Measurements from ENCODE around the gene CSK.
A peak's percentile ranks its signal among the peaks of the same experiment; 100 is the strongest.
"Not testable (repeated sequence)": the region's sequence is repeated elsewhere in the genome, so short reads cannot be mapped to it uniquely, and the experiment has no call there.

The CSK gene

DNA sequence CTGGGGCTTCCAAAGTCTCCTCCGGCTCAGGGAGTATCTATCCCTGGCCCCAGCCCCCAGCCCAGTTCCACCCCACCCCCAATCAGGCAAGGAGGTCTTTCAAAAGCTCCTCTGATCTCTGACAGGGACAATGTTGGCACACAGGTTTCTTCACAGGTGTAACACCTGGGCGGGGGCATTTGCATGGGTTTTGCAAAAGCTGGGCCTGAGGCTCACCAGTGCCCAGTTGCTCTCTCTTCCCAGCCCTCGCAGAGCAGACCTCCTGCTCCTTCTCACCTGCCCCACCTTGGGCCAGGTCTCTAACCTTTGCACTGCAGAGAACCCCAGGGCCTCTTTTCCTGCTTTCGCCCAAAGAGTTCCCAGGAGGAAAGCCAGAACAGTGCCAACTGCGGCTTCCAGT is 8.6 kb upstream of the CSK start:
- DNase-seq, result no peak

DNA sequence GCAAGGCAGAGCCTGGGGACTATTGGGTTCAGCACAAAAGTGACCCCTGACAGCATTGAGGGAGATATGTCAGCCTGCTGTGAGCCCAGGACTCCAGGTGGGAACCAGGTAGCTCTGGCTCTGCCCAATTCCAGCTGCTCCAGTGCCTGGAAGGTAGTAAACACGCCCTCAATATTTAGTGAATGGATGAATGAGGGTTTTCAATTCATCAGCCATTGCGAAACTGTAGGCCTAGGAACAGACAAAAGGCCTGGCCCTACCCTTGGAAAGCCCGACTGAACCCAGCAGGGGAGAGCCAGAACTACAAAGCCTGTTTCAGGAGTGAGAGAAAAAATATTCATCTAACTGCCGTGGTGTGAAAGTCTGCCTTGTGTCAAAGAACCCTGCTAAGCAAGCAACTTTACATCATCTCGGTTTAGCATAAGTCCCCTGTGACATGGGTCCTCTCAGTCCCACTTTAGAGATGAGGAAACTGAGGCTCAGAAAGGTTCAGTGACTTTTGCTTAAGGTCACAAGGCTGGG is 8.1 kb upstream of the CSK start:
- DNase-seq, result no peak

DNA sequence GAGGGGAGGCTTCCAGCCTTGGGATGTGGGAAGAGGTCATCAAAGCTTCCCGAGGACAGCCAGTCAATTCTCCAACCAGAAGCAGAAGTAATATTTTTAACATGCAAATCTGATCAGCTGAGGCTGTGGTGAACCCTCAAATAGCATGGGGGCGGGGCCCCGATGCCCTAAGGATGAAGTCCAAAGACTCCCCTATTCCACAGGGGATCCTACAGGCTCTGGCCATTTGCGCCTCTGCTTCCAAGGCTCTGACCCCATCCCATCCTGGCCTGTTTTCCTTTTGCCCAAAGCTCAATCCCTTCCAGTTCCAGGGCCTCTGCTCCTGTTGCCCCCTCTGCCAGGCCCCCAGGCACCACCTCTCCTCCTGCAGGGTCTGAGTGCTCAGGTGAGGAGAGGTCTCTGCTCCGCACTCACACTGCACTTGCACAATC is 6.7 kb upstream of the CSK start:
- DNase-seq, result no peak

DNA sequence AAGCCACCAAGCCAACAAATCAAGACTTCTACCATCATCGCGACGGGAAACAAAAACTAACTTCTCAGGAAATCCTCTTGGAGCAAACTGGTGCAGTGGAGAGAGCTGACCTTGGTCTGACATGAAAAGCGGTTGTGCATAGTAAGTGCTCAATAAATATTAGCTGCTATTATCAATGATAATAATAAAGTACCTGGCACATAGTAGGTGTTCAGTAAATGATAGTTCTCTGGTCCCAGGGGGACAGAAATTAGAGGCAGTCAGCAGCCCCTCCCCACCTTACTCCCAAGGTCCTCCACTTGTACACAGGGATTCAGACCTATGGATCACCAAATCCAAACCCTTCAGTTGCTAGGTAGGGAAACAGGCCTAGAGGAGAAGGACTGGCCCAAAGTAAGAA is 6.0 kb upstream of the CSK start:
- no peak for DNase-seq

DNA sequence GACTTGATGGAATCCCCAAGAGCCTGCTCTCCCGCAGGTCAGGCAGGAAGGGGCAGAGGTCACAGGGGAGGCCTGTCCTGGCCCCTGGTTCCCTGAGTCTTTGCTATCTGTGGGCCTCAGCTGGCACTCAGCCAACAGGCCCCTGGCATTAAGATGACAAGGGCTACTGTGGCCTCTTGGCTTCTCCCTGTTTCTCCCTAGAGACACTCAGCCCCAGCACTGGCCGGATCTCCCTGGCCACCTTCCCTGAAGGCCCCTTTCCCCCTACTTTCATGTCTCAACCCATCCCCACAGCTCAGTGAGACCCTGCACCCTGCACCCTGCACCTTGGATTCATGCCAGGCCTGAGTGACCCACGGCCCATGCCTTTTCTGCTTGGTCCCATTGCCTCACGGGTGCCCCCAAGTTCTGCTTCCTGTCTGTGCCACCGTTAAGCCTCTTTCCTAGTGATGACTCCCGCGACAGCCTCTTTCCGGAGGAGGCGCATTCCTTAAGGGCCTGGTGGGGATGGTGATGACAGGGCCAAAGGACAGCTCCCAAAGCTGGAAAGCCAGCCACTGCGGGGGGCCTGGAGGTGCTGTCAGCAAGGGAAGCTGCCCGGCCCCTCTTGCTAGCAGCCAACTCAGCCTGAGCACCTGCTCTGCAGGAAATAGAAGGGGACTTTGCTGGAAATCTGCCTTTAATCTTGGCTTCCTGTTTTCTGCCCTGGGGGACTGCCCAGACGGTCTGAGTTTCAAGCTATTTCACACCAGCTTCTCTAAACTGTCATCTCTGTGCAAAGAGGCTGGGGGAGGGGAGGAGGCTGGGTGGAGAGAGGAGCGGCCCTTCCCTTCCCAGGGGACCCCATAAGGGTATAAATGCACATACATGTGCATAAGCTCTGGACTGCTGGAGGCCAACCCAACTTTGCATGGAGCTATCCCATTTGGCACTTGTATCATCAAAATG is 4.8 kb upstream of the CSK start:
- peak; percentile 44 for DNase-seq

DNA sequence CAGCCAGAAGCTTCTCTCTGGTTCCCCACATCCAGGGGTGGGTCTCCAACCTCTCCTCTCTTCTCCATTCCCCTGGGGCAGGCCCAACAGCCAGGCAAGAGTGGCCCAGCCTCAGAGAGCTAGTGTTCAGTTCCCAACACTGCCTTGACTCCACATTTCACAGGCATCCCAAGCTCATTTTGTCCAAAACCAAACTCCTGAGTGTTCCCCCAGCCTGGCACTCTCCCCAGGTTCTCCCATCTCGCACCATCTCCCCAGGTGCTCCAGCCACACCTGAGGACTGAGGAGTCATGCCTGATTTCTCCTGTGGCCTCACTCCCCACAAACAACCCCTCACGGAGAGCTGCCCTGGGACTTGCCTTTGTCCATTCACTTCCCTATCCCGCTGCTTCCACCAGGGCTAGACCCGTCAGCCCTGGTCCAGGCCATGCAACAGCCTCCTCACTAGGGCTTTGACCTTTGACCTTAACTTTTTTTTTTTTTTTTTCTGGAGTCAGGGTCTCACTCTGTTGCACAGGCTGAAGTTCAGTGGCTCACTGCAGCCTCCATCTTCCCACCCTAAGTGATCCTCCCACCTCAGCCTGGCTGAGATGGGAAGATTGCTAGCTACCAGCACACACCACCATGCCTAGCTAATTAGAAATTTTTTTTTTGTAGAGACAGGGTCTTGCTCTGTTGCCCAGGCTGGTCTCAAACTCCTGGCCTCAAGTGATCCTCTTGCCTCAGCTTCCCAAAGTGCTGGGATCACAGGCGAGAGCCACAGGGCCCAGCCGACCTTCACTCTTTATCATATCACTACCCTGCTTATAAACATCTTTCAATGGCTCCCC is 3.9 kb upstream of the CSK start:
- no peak for DNase-seq

DNA sequence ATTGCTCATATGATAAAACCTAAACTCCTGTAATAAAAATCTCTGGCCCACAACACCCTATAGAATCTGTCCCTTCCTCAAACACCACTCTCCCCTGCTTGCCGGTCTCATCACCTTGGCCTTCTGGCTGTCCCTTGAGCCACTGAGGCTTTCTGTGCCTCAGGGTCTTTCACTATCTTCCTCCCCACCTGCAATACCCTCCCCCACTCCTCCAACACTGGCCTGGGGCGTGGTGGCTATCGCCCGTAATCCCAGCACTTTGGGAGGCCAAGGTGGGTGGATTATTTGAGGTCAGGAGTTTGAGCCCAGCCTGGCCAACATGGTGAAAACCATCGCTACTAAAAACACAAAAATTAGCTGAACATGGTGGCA is 3.3 kb upstream of the CSK start:
- DNase-seq, result no peak

DNA sequence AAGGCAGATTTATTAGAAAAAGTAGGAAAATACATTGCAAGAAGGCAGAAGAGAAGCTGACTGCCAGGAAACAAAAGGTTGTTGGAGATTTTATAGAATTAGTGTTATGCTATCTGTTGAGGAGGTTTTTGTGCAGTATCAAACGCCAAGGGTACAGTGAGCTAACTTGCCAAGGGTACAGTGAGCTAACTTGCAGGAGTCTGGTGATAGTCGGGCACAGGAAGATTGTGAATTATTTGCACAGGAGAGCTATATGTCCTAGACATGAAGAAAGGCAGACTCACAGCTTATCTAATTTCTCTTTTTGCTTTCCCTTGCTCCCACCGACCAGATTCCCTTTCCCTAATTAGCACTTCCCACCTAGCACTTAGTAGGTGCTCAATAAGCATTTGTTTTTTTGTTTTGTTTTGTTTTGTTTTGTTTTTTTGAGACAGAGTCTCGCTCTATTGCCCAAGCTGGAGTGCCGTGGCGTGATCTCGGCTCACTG is 2.7 kb upstream of the CSK start:
- DNase-seq, result no peak

DNA sequence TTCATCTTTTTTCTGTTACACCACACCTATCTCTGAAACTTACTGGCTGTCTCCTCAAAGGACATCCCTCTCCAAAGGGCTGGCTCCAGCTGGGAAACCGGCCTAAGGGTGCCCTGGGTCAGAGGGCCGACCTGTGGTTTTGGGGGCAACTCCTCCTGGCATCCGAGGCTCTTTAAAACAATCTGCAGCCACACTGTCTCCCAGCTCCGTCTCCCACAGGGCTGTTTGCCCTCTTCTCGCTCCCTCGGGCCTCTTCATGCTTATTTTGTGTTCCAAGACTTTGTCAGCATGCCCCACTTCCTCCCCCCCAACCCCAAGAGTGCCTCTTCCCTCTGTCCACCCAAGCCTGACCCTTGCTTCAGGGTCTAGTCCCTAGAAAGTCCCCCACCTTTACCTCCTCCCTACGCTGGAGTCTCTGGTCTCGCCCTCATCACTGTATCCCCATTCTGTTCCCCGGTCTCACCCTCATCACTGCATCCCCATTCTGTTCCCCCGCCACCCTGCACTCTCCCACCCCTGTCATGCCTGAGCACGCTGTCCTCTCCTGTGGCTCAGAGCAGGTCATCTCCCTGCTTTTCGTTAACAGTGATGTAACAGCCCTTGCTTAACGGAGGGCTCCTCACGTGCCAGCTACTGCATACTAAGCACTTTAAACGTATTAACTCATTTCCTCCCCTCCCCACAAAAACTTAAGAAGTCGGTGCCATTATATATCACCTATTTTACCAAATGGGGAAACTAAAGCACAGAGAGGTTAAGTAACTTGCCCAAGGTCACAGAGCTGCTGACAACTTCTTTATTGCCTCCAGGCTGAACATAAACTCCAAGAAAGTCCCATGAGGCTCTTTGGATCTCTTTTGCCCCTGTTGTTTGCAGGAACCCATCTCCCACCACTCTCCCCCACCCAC is 1.1 kb upstream of the CSK start:
- DNase-seq, result peak; percentile 38

DNA sequence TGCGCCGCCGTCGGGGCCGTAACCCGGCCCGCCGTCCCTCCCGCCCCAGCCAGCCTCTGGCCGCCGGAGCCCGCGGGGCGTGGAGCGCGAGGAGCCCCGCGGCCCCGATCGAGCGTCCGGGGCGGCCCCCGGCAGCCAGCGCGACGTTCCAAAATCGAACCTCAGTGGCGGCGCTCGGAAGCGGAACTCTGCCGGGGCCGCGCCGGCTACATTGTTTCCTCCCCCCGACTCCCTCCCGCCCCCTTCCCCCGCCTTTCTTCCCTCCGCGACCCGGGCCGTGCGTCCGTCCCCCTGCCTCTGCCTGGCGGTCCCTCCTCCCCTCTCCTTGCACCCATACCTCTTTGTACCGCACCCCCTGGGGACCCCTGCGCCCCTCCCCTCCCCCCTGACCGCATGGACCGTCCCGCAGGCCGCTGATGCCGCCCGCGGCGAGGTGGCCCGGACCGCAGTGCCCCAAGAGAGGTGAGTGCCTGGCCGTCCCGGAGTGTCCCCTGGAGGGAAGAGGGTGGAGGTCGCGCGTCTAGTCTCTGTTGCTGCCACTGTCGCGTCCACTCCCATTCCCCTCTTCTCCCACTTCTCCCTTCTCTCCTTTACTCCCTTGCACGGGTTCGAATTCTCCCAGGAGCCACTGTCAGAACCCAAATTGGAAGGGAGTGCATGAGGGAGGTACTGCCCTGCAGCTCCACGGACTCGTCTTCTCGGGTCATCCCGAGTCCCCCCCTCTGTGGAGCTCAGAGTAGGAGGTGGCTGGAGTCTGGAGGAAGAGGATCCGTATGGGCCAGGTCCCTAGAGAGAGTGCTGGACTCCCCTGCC is 585 bp downstream of the CSK start:
- peak; percentile 33 for DNase-seq

DNA sequence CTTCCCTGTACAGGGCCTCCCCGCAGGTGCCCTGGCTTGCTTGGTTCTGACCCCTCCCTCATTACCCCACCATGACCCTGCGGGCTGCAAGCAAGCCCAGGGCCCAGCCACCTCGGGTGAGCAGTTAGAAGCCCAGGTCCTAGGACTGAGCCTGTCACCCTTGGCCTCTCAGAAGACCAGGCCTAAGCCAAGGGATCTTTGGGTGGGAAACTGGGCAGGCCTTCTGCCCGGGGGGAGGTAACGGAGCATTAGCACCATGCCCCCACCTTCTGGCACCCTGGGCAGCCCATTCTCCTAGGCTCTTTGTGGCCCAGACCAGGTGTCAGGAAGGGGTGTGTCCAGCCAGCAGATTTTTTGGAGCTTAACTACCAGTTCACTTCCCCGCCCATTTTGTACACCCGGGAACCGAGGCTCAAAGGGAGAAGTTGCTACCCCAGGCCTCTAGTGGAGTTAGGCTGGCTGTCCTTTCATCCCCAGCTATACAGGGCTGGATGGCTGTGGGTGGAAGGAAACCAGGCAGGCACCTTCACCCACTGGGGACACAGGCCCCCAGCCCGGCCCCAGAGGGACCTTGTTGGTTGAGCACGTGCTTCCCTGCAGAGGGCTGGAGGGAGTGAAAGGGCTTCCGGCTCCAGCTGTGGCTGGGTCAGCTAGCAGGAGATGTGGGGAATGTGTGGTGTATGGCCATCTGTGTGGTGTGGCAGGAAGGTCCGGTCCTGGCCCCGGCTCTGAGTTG is 1.4 kb downstream of the CSK start:
- peak; percentile 60 for DNase-seq

DNA sequence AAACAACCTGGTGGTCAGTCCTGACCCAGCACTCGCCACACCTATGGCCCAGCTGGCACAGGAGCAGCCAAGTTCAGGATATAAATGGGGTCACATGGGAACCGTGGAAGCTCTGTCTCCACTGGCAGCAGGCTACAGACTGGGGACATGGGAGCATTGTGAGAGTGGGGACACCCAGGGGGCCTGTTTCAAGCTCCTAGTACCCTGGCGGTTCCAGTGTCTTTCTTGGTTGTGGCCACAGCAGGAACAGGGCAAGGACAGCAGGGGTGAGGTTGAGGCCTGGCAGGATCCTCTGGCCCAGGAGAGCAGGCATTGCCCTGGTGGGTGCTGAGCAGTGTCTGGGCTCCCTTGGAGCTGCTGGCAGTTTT is 1.9 kb downstream of the CSK start:
- DNase-seq, result no peak

DNA sequence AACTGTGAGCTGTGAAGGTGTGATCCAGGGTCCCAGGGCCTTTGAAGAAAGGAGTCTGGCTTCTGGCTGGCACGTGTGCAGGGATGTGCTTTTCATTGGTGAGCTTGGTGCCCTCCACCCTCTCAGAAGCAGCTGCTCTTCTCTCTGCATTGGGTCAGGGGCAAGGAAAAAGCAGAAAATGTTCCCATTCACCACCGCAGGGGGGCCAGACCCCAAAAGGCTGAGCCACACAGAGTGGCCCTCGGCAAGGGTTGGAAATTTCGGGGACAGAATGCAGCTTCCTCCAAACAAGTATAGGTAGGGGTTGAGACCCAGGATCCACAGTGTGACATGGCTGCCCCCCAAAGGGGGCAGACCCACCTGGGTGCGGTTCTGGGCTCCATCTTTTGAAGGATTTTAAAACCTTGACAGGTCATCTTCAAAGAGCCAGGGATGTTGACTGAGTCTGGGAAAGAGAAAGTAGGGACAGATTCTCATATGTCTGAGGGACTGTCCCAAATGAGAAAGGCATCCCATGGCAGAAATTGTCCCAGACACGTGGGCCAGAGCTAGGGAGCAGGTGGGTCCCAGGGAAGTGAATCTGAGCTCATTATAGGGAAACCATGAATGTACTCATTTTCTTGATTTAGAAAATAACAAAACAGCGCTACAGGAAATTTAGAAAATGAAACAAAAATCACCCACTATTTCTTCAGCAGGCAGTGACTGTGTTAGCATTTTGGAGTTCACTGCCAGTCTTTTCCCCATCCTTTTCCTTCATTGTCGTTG is 2.7 kb downstream of the CSK start:
- no peak for DNase-seq

DNA sequence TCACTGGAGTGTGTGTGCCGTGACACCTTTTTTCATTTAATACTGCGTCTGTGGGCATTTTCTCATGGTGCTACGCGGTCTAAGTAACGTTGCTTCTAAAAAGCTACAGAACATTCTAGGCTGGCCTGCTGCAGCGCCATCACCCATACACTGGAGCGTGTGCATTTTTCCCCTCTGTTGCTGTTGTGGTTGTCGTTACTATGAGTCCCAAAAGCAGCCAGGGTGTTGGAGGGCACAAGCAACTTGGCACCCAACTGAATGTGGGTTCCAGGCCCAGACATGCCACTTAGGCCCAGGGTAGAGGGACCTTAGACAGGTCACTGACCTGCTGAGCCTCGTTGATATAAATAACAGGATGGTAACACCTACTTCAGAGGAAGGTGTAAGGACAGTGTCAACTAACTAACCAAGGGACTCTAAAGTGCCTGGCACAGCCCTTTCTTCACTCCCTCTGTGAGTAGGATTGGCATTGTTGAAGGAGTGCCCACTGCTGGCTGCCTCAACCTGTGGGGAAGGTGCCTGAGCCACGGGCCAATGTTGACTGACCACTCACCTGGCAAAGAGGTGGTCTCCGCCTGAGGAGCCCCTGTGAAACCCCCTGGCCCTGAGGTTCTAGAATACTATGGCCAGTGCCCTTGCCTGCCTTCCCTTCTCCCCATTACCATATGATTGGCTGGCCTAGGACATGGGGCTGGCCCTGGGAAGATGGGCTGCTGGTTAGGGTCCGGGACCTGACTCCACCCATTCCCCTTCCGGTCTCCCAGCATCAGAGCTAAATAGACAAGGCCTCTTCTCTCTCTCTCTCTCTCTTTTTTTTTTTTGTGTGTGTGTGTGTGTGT is 3.5 kb downstream of the CSK start:
- DNase-seq, result no peak

DNA sequence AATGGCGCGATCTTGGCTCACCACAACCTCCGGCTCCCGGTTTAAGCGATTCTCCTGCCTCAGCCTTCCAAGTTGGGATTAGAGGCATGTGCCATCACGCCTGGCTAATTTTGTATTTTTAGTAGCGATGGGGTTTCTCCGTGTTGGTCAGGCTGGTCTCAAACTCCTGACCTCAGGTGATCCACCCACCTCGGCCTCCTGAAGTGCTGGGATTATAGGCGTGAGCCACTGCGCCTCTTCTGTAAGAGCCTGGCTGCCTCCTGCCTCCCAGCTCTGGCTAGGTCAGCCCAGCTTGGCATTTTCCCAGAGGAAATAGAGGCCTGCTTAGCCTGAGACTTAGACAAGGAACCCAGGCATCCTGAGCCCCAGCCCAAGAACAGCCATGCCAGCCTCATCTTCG is 4.2 kb downstream of the CSK start:
- DNase-seq, result not testable (repeated sequence)

DNA sequence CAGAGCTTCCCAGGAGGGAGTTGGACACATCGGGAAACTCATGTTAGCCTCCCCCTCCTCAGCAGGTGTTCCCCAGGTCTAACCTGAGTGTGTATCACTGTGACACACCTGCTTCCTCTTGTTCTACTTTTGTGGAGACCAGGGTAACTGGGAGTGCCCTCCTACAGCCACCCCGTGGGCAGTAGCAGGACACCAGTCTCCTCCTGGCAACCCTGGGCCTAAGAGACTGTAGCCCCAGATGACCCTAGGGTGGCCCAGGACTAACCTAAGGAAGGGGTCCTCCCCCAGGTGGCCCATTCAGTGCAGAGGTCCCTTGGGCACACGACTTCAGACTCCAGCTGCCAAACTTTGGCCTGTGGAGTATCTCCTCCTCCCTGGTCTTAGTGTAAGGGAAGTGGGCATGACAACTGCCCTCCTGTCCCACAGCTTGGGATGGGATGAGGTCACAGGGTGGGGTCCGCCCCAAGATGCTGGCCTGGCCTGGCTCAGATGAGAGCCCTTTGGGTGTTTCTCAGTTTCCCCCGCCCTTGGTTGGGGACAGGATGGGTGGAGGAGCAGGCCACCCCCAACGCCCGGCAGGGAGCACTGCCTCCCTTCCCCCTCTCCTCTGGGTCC is 4.8 kb downstream of the CSK start:
- no peak for DNase-seq

DNA sequence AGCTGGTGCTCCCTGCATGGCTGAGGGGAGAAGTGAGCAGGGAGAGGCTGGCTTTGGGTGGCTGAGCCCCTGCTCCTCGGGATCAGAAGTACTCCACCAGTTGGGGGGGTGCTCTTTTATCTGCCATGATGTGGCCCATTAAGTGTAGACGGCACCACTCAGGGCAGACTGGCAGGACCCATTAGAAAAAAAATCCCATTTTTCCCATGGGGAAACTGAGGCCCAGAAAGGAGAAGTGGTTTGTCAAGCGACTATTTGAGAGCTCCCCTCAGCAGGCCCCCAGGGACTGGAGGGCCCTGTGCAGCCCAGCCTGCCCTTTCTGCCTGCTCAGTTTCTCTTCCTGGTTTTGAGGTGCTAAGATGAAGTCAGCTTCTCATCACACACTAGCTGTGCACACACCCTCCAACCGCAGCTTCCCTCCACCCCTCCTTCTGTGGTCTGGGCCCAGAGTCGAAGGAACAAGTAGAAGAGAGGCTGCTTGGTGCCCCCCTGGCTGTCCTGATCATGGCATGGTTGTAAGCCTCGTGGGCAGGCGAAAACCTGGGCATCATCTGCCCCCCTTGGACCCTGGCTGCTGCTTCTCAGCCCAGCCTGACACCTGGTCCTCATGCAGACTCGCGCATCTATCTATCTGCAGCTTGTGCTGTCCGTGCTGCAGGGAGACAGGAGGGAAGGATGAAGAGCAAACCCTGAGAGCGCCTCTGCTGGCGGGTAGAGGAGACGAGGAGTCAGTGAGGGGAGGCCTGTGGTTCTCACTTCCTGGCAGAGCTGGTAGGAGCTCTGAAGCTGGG is 5.6 kb downstream of the CSK start:
- peak; percentile 70 for DNase-seq
